Right lobe of liver (tissue), 4 donors: ENCODE results near the gene TMEM134.

Experiments
- POLR2A ChIP-seq: fragments of 450-650 bp; IDR thresholded peaks from one replicate; pipeline ENCODE4 v1.6.1; 2017; ENCODE audit warnings: antibody characterized with exemption, mild to moderate bottlenecking
- TF ChIP-seq, protein P1 (sequence below), 4 donors: fragments of 200-600 bp in 3 of 4; fragments of 450-650 bp in 1 of 4; IDR thresholded peaks; one replicate each; pipeline versions ENCODE4 v1.5.1 to v1.8.0; 2016 to 2022; ENCODE audit warnings: antibody characterized with exemption in 4 of 4, mild to moderate bottlenecking in 2 of 4
- donor health status: DM: no; HTN: no; CAD: no.
- donor health status: DM: no; HTN: no; CAD: no.
- donor health status: DM: no; HTN: yes; CAD: no.

DNA sequence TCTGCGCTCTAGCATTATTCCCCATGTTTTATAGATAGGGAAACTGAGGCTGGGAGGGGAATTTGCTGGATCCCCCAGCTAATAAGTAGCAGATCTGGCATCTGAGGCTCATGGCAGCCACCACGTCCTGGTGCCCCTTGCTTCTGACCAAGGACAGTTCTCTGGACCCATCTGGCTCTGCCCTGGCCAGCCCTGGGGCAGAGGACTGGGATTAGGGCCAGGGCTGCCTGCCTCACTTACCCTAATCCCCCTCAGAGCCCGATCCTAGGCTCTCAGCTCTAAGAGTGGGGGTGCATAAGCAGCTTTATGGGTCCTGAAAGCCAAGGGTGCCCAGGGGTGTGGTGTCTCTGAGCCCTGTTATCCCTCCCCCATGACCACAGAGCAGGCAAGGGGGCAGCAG lies 14.0 kb downstream of the TMEM134 start, which contains the start of gene CABP4:
- no peak for TF ChIP-seq POLR2A
- TF ChIP-seq, protein P1, sequence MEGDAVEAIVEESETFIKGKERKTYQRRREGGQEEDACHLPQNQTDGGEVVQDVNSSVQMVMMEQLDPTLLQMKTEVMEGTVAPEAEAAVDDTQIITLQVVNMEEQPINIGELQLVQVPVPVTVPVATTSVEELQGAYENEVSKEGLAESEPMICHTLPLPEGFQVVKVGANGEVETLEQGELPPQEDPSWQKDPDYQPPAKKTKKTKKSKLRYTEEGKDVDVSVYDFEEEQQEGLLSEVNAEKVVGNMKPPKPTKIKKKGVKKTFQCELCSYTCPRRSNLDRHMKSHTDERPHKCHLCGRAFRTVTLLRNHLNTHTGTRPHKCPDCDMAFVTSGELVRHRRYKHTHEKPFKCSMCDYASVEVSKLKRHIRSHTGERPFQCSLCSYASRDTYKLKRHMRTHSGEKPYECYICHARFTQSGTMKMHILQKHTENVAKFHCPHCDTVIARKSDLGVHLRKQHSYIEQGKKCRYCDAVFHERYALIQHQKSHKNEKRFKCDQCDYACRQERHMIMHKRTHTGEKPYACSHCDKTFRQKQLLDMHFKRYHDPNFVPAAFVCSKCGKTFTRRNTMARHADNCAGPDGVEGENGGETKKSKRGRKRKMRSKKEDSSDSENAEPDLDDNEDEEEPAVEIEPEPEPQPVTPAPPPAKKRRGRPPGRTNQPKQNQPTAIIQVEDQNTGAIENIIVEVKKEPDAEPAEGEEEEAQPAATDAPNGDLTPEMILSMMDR (IDR thresholded peaks at IDR 0.05), result no peak
